Tibial artery (tissue), 4 donors: Measurements from ENCODE around the gene JPH4.

Source experiments
- DNase-seq, 2 donors: peaks; one replicate each; pipeline ENCODE4 v3.0.0-alpha.2; 2019
- H3K27ac ChIP-seq, 2 donors: fragments of 200-600 bp; sonication (generic) in 1 of 2; 1 replicate in 1 of 2; 2 replicates in 1 of 2; pipeline ENCODE4 v1.5.1; 2018 to 2019; ENCODE audit warnings: mild to moderate bottlenecking in 1 of 2
- H3K27me3 ChIP-seq, 2 donors: fragments of 200-600 bp; sonication (generic) in 1 of 2; one replicate each; pipeline versions ENCODE4 v1.5.1 to v1.6.0; 2016 to 2019
- H3K36me3 ChIP-seq, 3 donors: fragments of 200-600 bp; sonication (generic) in 2 of 3; one replicate each; pipeline ENCODE4 v1.5.1; 2016 to 2019; ENCODE audit warnings: mild to moderate bottlenecking in 2 of 3
- H3K4me1 ChIP-seq, 4 donors: fragments of 200-600 bp; sonication (generic) in 2 of 4; 1 replicate in 3 of 4; 2 replicates in 1 of 4; pipeline ENCODE4 v1.5.1; 2016 to 2019
- H3K4me3 ChIP-seq, 2 donors: fragments of 200-600 bp; sonication (generic) in 1 of 2; 1 replicate in 1 of 2; 2 replicates in 1 of 2; pipeline ENCODE4 v1.5.1; 2018 to 2019; ENCODE audit warnings: mild to moderate bottlenecking in 2 of 2
- H3K9me3 ChIP-seq, 3 donors: fragments of 200-600 bp; sonication (generic) in 1 of 3; one replicate each; pipeline ENCODE4 v1.5.1; 2016 to 2019
- intact Hi-C: fragments of 100-400 bp; cut with DNase I; formaldehyde crosslinking; loops from one replicate; pipeline ENCODE4 v1.15.0; 2023; ENCODE audit warnings: low total_unique reads
- TF ChIP-seq, protein P1 (sequence below), 2 experiments: fragments of 200-600 bp in 1 of 2; fragments of 450-650 bp in 1 of 2; IDR thresholded peaks; one replicate each; pipeline ENCODE4 v1.5.1; 2017 to 2019; ENCODE audit warnings: antibody characterized with exemption in 2 of 2, mild to moderate bottlenecking in 1 of 2, moderate library complexity in 1 of 2

The JPH4 gene

DNA sequence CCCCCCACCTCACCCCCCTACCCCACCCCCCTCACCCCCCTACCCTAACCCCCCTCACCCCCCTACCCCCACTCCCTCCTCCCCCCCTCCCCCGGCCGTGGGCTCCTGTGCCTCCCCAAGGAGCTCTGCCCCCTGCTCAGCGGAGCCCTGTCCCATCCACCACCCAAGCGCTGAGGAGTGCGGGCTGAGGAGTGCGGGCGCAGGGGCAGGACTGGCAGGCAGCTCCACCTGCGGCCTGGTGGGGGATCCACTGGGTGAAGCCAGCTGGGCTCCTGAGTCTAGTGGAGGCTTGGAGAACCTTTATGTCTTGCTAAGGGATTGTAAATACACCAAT, 2.3 kb upstream of the JPH4 start:
- H3K4me3 ChIP-seq: no peak overlapping the region
- TF ChIP-seq, protein P1, sequence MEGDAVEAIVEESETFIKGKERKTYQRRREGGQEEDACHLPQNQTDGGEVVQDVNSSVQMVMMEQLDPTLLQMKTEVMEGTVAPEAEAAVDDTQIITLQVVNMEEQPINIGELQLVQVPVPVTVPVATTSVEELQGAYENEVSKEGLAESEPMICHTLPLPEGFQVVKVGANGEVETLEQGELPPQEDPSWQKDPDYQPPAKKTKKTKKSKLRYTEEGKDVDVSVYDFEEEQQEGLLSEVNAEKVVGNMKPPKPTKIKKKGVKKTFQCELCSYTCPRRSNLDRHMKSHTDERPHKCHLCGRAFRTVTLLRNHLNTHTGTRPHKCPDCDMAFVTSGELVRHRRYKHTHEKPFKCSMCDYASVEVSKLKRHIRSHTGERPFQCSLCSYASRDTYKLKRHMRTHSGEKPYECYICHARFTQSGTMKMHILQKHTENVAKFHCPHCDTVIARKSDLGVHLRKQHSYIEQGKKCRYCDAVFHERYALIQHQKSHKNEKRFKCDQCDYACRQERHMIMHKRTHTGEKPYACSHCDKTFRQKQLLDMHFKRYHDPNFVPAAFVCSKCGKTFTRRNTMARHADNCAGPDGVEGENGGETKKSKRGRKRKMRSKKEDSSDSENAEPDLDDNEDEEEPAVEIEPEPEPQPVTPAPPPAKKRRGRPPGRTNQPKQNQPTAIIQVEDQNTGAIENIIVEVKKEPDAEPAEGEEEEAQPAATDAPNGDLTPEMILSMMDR (IDR thresholded peaks at IDR 0.05): no peak
- H3K9me3 ChIP-seq: no peaks in the 10 kb centered on the region
- DNase-seq: no peak
- H3K27me3 ChIP-seq: peaks cover 8 to 60% of the 10 kb centered on the region in 2 donors
- no peaks in the 10 kb centered on the region for H3K36me3 ChIP-seq
- peaks cover 0 to 24% (median 15%) of the 10 kb centered on the region in 4 donors for H3K4me1 ChIP-seq
- no peak overlapping the region for H3K27ac ChIP-seq
- intact Hi-C loops: no loop called here

DNA sequence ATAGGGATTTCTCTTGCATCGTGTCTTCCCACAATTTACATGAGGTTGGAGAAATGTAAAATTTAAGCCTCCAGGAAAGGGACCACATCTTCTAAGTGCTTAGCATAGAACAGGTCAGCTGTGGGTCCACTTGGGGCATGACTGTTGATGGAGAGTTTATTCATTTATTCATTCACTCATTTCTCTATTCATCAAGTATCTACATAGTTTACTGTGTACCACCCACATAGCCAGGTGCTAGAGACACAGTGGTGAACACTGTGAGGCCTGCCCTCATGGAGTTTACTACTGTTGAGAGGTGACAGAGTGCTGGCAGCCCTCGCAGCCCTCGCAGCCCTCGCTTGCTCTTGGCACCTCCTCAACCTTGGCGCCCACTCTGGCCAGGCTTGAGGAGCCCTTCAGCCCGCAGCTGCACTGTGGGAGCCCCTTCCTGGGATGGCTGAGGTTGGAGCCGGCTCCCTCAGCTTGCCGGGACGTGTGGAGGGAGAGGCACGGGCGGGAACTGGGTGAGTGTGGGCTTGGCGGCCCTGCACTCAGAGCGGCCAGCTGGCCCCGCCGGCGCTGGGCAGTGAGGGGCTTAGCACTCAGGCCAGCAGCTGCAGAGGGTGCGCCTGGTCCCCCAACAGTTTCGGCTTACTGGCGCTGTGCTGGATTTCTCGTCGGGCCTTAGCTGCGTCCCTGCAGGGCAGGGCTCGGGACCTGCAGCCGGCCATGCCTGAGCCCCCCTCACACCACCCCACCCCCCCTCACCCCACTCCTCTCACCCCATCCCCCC, 1.7 kb upstream of the JPH4 start:
- no peak overlapping the region for H3K27ac ChIP-seq
- H3K4me1 ChIP-seq: peaks cover 0 to 24% (median 16%) of the 10 kb centered on the region in 4 donors
- H3K27me3 ChIP-seq: peaks cover 8 to 65% of the 10 kb centered on the region in 2 donors
- TF ChIP-seq, protein P1 (IDR thresholded peaks at IDR 0.05): no peak
- H3K36me3 ChIP-seq: no peaks in the 10 kb centered on the region
- intact Hi-C loops: no loop called here
- H3K4me3 ChIP-seq: no peak overlapping the region
- H3K9me3 ChIP-seq: no peaks in the 10 kb centered on the region
- no peak for DNase-seq

DNA sequence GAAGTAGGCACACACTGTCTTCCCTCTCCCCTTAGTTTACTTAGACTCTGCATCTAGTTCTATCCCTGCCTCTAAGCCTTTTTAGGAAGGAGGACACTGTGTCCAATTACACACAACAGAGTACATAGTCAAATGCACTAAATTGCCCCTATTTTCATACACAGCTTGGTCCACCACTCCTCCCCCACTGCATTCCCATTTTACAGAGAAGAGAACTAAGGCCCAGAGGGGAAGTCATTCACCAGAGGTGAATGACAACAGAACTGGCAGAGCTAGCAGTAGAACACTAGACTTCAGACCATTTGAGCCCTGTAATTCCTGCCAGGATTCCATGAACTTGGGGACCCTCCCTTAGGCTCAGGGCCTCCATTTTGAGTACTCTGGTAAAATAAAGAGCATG, 1.1 kb upstream of the JPH4 start:
- Histone ChIP-seq H3K27ac (no peak overlapping the region), H3K9me3 (no peaks in the 10 kb centered on the region), H3K27me3 (peaks cover 8 to 71% of the 10 kb centered on the region in 2 donors), H3K4me1 (peaks cover 0 to 24% (median 16%) of the 10 kb centered on the region in 4 donors), H3K36me3 (no peaks in the 10 kb centered on the region), H3K4me3 (no peak overlapping the region)
- intact Hi-C loops: no loop called here
- TF ChIP-seq, protein P1 (IDR thresholded peaks at IDR 0.05): no peak
- DNase-seq: no peak

DNA sequence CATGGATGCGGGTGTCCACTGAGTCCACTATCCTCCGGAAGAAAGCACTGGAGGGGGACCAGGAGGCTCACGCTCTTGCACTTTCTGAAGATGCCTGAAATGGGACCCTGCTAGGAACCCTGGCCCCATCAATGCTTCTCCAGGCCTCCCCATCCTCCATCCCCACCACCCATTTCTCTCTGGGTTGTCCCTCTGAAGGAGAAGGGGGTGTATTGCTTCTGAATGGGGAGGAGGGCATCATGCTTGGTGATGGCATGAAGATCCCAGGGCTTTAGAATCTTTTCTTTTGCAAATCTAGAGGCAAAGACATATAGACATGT, 681 bp upstream of the JPH4 start:
- H3K9me3 ChIP-seq: no peaks in the 10 kb centered on the region
- TF ChIP-seq, protein P1 (IDR thresholded peaks at IDR 0.05): no peak
- no peak overlapping the region for H3K4me3 ChIP-seq
- H3K27ac ChIP-seq: no peak overlapping the region
- peaks cover 8 to 76% of the 10 kb centered on the region in 2 donors for H3K27me3 ChIP-seq
- H3K36me3 ChIP-seq: no peaks in the 10 kb centered on the region
- intact Hi-C loops: no loop called here
- peaks cover 0 to 24% (median 16%) of the 10 kb centered on the region in 4 donors for H3K4me1 ChIP-seq
- DNase-seq: no peak

DNA sequence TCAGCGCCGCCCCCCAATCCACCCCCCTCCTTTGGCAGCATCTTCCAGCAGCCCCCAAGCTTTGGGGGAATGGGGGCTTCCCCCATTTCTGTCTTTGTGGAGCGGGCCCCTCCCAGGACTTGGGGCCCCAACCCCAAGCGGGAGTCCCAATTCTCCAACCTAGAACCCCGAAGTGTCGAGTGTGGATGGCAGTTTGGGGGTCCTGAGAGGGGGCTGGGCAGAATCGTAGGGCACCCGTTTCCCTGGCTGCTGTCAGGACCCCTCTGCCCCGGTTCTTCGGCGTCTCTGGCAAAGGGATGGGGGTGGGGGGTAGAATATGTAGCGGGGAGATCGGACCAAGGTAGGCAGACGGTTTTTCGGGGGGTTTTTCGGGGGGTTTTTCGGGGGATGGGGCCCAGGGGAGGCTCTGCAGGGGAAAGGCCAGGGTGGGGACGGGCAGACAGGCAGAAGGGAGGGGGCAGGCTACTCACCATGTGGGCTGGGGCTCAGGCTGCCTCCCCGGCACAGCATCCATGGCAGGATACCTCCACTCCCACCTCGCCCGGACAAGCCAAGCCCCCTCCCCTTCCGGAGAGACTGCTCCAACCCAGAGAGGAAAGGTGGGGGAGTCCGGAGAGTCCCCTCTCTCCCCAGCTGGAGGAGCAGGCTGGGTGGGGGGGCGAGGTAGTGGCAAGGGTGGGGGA, 739 bp downstream of the JPH4 start:
- H3K9me3 ChIP-seq: no peaks in the 10 kb centered on the region
- H3K4me1 ChIP-seq: peaks cover 0 to 24% (median 16%) of the 10 kb centered on the region in 4 donors
- H3K4me3 ChIP-seq: peak overlapping the region in 1 of 2 donors; percentile 40
- H3K36me3 ChIP-seq: no peaks in the 10 kb centered on the region
- TF ChIP-seq, protein P1 (IDR thresholded peaks at IDR 0.05): no peak
- DNase-seq: no peak
- H3K27ac ChIP-seq: no peak overlapping the region
- intact Hi-C loops: no loop called here
- peaks cover 8 to 83% of the 10 kb centered on the region in 2 donors for H3K27me3 ChIP-seq
